B cell (primary cell): ENCODE measurements around the gene CD226.

ENCODE experiments used
- EZH2 ChIP-seq: IDR thresholded peaks from 2 replicates; pipeline ENCODE4 v1.6.1; 2012; ENCODE audit warnings: borderline replicate concordance, low read depth, mild to moderate bottlenecking, moderate library complexity, low read length; ENCODE audit not compliant: insufficient read depth, poor library complexity, severe bottlenecking
- TF ChIP-seq, protein P1 (sequence below): fragments of 200-600 bp; IDR thresholded peaks from one replicate; pipeline ENCODE4 v1.8.0; 2022; ENCODE audit warnings: antibody characterized with exemption, mild to moderate bottlenecking

DNA sequence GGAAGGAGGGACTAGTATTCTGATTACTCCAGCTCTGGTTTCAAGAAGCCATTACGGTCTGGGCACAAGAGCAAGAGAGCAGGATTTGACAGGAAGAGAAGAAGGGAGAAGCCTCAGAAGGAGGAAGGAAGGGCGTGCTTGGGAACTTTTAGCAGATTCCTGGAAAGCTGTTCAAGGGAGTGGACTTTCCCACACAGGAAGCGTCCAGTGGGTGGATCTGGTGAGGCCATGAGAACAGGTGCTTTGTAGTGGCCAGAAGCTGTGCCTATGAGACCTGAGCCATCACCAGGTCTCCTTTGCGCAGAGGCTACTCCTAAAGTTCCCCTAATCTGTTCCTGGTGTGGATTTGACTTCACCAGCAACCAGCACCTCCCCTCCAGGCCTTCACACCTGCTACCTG, 62.3 kb downstream of the CD226 start:
- TF ChIP-seq, protein P1, sequence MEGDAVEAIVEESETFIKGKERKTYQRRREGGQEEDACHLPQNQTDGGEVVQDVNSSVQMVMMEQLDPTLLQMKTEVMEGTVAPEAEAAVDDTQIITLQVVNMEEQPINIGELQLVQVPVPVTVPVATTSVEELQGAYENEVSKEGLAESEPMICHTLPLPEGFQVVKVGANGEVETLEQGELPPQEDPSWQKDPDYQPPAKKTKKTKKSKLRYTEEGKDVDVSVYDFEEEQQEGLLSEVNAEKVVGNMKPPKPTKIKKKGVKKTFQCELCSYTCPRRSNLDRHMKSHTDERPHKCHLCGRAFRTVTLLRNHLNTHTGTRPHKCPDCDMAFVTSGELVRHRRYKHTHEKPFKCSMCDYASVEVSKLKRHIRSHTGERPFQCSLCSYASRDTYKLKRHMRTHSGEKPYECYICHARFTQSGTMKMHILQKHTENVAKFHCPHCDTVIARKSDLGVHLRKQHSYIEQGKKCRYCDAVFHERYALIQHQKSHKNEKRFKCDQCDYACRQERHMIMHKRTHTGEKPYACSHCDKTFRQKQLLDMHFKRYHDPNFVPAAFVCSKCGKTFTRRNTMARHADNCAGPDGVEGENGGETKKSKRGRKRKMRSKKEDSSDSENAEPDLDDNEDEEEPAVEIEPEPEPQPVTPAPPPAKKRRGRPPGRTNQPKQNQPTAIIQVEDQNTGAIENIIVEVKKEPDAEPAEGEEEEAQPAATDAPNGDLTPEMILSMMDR, result no peak
- TF ChIP-seq EZH2, result no peak
